T-helper 1 cell (primary cell): ENCODE measurements around the gene HIC2.
"Not testable (repeated sequence)": the region's sequence is repeated elsewhere in the genome, so short reads cannot be mapped to it uniquely, and the experiment has no call there.

ENCODE experiments used
- DNase-seq, 5 donors: peaks; one replicate each; pipeline ENCODE4 v3.0.0-alpha.2; 2012 to 2020
- total RNA-seq, 4 donors: gene quantifications; one replicate each; lab custom pipeline; 2026; lab: John Stamatoyannopoulos, UW

Gene HIC2
- 19.3 to 25.4 (median 22.5) reads per million in 4 donors for total RNA-seq

- peak in 2 of 5 donors; percentile 11 to 18 for DNase-seq
These were observed at the start of gene HIC2 for GRCh38 chr22:21417227-21417746. Gene HIC2 (plus strand): TSS chr22:21417371. CDS start chr22:21442832, 25,461 bp downstream.

- not testable (repeated sequence) for DNase-seq
These were observed 48.4 kb upstream of the HIC2 start for GRCh38 chr22:21368603-21369310.

- not testable (repeated sequence) for DNase-seq
These were observed 41.3 kb upstream of the HIC2 start for GRCh38 chr22:21375880-21376279.

- DNase-seq, result not testable (repeated sequence)
These were observed 33.3 kb upstream of the HIC2 start, which contains the start of gene RIMBP3B for GRCh38 chr22:21383701-21384467. Gene RIMBP3B (plus strand): TSS chr22:21383751. CDS start chr22:21383859, 108 bp downstream.

- not testable (repeated sequence) for DNase-seq
These were observed 32.5 kb upstream of the HIC2 start for GRCh38 chr22:21384468-21385357.

- not testable (repeated sequence) for DNase-seq
These were observed 27.7 kb upstream of the HIC2 start for GRCh38 chr22:21389480-21389879.

GRCh38 chr22:21390013-21390412 lies 27.2 kb upstream of the HIC2 start:
- not testable (repeated sequence) for DNase-seq

GRCh38 chr22:21394613-21395012 lies 22.6 kb upstream of the HIC2 start:
- DNase-seq, result not testable (repeated sequence)

GRCh38 chr22:21401197-21401969 lies 15.8 kb upstream of the HIC2 start:
- DNase-seq, result not testable (repeated sequence)

GRCh38 chr22:21402763-21403314 lies 14.3 kb upstream of the HIC2 start:
- not testable (repeated sequence) for DNase-seq

- DNase-seq, result not testable (repeated sequence)
These were observed 10.0 kb upstream of the HIC2 start for GRCh38 chr22:21407139-21407538.

- DNase-seq, result not testable (repeated sequence)
These were observed 9.4 kb upstream of the HIC2 start for GRCh38 chr22:21407792-21408191.

- not testable (repeated sequence) for DNase-seq
These were observed 796 bp upstream of the HIC2 start for GRCh38 chr22:21416375-21416774.

- peak in 2 of 5 donors; percentile 12 for DNase-seq
These were observed 682 bp downstream of the HIC2 start for GRCh38 chr22:21417853-21418252.

GRCh38 chr22:21418974-21419638 lies 1.9 kb downstream of the HIC2 start:
- not testable (repeated sequence) for DNase-seq

GRCh38 chr22:21420180-21420763 lies 3.1 kb downstream of the HIC2 start:
- not testable (repeated sequence) for DNase-seq

- not testable (repeated sequence) for DNase-seq
These were observed 7.0 kb downstream of the HIC2 start for GRCh38 chr22:21424084-21424709.

- not testable (repeated sequence) for DNase-seq
These were observed 17.4 kb downstream of the HIC2 start for GRCh38 chr22:21434378-21435233.
